Esophagus squamous epithelium (tissue), 4 donors: ENCODE results near the gene SPON1.

Source experiments
- POLR2A ChIP-seq, 4 donors: fragments of 450-650 bp; IDR thresholded peaks; one replicate each; pipeline ENCODE4 v1.6.1; 2017; ENCODE audit warnings: antibody characterized with exemption in 4 of 4, mild to moderate bottlenecking in 4 of 4, moderate library complexity in 3 of 4
- TF ChIP-seq, protein P1 (sequence below), 6 experiments: fragments of 450-650 bp in 4 of 6; fragments of 200-600 bp in 2 of 6; sonication (generic) in 2 of 6; IDR thresholded peaks; one replicate each; pipeline ENCODE4 v1.5.1; 2016 to 2019; ENCODE audit warnings: antibody characterized with exemption in 6 of 6, mild to moderate bottlenecking in 4 of 6, moderate library complexity in 4 of 6

DNA sequence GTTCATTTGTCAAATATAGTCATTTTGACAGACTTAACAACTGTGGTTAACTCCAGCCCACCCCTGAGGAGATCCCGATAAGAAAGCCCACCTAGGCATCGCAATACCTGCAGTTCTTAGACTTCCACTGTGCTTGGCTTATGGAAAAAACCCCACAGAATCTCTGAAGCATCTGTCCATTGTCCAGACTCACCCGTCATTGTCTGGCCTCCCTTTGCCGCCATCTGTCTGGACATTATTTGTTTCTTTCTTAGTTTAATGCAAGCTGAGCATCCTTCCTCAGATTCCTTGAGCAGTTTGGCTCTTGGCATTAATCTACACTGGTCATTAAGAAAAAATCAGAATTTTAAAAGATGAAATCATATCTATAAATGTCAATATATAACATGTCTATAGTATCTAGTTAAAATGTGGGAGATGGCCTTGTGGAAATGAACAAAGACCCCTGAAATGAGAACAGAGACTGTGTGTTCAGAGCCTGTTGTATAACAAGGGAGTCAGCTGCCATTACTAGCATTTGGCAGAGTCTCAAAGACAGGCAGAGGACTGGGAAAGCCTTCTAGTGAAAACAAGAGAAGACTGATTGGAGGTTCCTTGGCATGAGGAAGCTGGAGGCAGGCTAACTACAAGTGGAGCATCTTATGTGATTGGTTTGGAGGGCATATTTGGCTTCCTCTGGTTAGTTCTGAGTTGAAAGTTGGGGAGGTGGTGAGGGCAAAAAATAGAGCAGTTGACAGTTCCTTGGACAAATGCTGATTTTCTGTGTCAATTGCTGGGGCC is 80.4 kb downstream of the SPON1 start:
- TF ChIP-seq, protein P1, sequence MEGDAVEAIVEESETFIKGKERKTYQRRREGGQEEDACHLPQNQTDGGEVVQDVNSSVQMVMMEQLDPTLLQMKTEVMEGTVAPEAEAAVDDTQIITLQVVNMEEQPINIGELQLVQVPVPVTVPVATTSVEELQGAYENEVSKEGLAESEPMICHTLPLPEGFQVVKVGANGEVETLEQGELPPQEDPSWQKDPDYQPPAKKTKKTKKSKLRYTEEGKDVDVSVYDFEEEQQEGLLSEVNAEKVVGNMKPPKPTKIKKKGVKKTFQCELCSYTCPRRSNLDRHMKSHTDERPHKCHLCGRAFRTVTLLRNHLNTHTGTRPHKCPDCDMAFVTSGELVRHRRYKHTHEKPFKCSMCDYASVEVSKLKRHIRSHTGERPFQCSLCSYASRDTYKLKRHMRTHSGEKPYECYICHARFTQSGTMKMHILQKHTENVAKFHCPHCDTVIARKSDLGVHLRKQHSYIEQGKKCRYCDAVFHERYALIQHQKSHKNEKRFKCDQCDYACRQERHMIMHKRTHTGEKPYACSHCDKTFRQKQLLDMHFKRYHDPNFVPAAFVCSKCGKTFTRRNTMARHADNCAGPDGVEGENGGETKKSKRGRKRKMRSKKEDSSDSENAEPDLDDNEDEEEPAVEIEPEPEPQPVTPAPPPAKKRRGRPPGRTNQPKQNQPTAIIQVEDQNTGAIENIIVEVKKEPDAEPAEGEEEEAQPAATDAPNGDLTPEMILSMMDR (IDR thresholded peaks at IDR 0.05), result no peak
- TF ChIP-seq POLR2A (IDR thresholded peaks at IDR 0.05), result no peak
